HCEC 1CT (cell line): ENCODE results near the gene ASPA.
"Not testable (repeated sequence)": the region's sequence is repeated elsewhere in the genome, so short reads cannot be mapped to it uniquely, and the experiment has no call there.

ENCODE experiments used
- DNase-seq: peaks from one replicate; pipeline ENCODE4 v3.0.0-alpha.2; 2017

The ASPA gene

GRCh38 chr17:3510090-3510489 lies 34.3 kb downstream of the ASPA start:
- no peak for DNase-seq

- no peak for DNase-seq
These were observed 36.2 kb downstream of the ASPA start for GRCh38 chr17:3511852-3512504.

GRCh38 chr17:3512505-3513171 lies 36.8 kb downstream of the ASPA start:
- no peak for DNase-seq

GRCh38 chr17:3513305-3514035 lies 37.7 kb downstream of the ASPA start:
- DNase-seq, result no peak

GRCh38 chr17:3514167-3514566 lies 38.4 kb downstream of the ASPA start:
- DNase-seq, result not testable (repeated sequence)

GRCh38 chr17:3514873-3515272 lies 39.1 kb downstream of the ASPA start:
- no peak for DNase-seq

- not testable (repeated sequence) for DNase-seq
These were observed 43.7 kb downstream of the ASPA start for GRCh38 chr17:3519472-3519871.

- no peak for DNase-seq
These were observed 48.2 kb downstream of the ASPA start for GRCh38 chr17:3524024-3524423.

GRCh38 chr17:3526491-3526890 lies 50.7 kb downstream of the ASPA start:
- DNase-seq, result no peak

GRCh38 chr17:3526971-3527370 lies 51.2 kb downstream of the ASPA start:
- no peak for DNase-seq

- DNase-seq, result no peak
These were observed 51.7 kb downstream of the ASPA start for GRCh38 chr17:3527468-3527867.

- no peak for DNase-seq
These were observed 52.1 kb downstream of the ASPA start for GRCh38 chr17:3527896-3528295.

- no peak for DNase-seq
These were observed 52.6 kb downstream of the ASPA start for GRCh38 chr17:3528403-3528851.

- DNase-seq, result no peak
These were observed 53.2 kb downstream of the ASPA start for GRCh38 chr17:3528880-3529511.

GRCh38 chr17:3529817-3530741 lies 54.3 kb downstream of the ASPA start:
- DNase-seq, result no peak

GRCh38 chr17:3531266-3532101 lies 55.7 kb downstream of the ASPA start:
- DNase-seq, result no peak

GRCh38 chr17:3532106-3532858 lies 56.5 kb downstream of the ASPA start:
- no peak for DNase-seq

GRCh38 chr17:3532859-3533142 lies 57.0 kb downstream of the ASPA start:
- DNase-seq, result no peak

GRCh38 chr17:3533752-3534151 lies 58.0 kb downstream of the ASPA start:
- DNase-seq, result no peak

- peak; percentile 40 for DNase-seq
These were observed 59.1 kb downstream of the ASPA start for GRCh38 chr17:3534881-3535252.
